ENCODE measurements around the gene CRHR1. TPM values are rescaled to one million over a fixed set of nuclear protein-coding genes. Genes with fewer than 3 reads are reported as not detected.

Gene CRHR1
- total RNA-seq: not detected
- total RNA-seq (2013): not detected

DNA sequence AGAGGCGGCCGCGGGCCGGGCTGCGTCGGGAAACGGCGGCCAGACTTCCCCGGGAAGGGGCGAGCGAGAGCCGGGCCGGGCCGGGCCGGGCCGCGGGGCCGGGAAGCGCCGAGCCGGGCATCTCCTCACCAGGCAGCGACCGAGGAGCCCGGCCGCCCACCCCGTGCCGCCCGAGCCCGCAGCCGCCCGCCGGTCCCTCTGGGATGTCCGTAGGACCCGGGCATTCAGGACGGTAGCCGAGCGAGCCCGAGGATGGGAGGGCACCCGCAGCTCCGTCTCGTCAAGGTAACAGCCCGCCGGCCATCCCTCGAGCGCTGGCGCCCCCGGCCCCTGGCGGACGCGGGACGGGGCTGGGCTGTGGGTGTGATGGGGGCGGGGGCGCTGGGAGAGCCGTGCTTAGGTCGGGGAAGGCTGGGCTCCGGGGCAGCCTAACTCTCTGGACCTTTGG lies at the start of gene CRHR1:
Gene CRHR1 (plus strand): TSS at position 28 of the 448 bp plus-strand sequence. CDS start 225 bp downstream, at position 253.
- H3K36me3 ChIP-seq (ENCODE audit: control insufficient read depth, insufficient read depth, low read length): no peaks in the 10 kb centered on the region
- ATAC-seq: peak in 1 of 3 donors; percentile 22
- H3K9me3 ChIP-seq (ENCODE audit: control insufficient read depth, insufficient read depth, low read length): no peaks in the 10 kb centered on the region
- H3K4me1 Mint-ChIP-seq: no peaks in the 10 kb centered on the region
- H3K27me3 Mint-ChIP-seq (ENCODE audit: low read depth in 2 of 2): peaks cover 56 to 72% of the 10 kb centered on the region in 2 donors
- H3K36me3 Mint-ChIP-seq: no peaks in the 10 kb centered on the region
- H3K27ac ChIP-seq (ENCODE audit: low read length): no peak within 1 kb of the TSS
- WGBS (ENCODE audit: insufficient coverage): under 1% methylated on average over 56 of the region's 56 CpGs
- intact Hi-C loops (cut with micrococcal nuclease): no loop called here
- H3K4me3 ChIP-seq (ENCODE audit: low read length): peak within 1 kb of the TSS; percentile 16
- peaks cover 19% of the 10 kb centered on the region for H3K27me3 ChIP-seq (ENCODE audit: control insufficient read depth, insufficient read depth, low read length)
- peak within 1 kb of the TSS; percentile 75 for H3K4me3 Mint-ChIP-seq
- H3K27ac Mint-ChIP-seq: no peak within 1 kb of the TSS
- peaks cover 17% of the 10 kb centered on the region for H3K4me1 ChIP-seq (ENCODE audit: control insufficient read depth, insufficient read depth, low read length)
- no peak for TF ChIP-seq CTCF (IDR thresholded peaks at IDR 0.05)
- H3K9me3 Mint-ChIP-seq: no peaks in the 10 kb centered on the region
- DNase-seq: no peak

DNA sequence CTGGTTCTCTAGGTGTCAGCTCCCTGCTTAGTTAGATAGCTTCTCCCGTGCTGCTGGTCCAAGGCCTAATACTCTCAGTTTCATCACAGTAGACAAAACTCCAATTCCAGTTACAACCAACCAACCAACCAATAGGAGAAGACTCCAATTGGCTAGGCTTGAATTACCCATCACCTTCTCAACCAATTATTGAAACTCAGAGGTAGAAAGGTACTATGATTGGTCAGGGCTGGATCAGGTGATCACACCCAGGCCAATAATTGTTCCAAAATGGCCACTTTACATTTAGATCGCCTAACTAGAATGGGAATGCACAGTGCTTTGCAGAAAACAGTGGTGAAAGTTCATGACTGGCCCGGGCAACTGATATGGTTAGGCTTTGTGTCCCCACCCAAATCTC lies 49.5 kb upstream of the CRHR1 start:
- no peaks in the 10 kb centered on the region for H3K4me1 Mint-ChIP-seq
- TF ChIP-seq CTCF (IDR thresholded peaks at IDR 0.05): no peak

DNA sequence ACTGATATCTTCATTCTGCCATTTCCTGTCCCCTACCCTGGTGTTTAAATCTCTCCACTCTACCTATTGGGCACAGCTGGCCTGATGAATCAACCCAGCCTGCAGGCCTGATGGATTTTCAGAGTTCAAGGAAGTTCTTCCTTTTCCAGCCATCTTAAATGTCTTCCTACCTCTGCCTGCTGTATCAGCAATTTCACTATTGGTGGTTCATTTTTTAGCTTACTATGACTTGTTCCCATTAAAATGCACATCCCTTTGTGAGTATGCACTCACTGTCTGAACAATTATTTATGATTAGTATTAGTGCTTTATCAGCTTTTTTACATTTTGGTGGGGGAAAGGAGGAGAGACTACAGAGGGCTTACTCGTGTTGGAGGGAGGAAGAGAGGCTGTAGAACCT lies 48.6 kb upstream of the CRHR1 start:
- H3K4me1 Mint-ChIP-seq: peaks cover 0 to 3% of the 10 kb centered on the region in 2 donors
- H3K27me3 Mint-ChIP-seq (ENCODE audit: low read depth in 2 of 2): peaks cover 14 to 36% of the 10 kb centered on the region in 2 donors
- WGBS (ENCODE audit: insufficient coverage): 0% methylated on average over 1 of the region's 1 CpG
- intact Hi-C loops (cut with micrococcal nuclease): no loop called here
- ATAC-seq (no peak), DNase-seq (no peak)
- H3K27ac Mint-ChIP-seq: no peak overlapping the region
- no peak for TF ChIP-seq CTCF (IDR thresholded peaks at IDR 0.05)
- Histone ChIP-seq H3K27me3 (ENCODE audit: control insufficient read depth, insufficient read depth, low read length) (no peaks in the 10 kb centered on the region), H3K9me3 (ENCODE audit: control insufficient read depth, insufficient read depth, low read length) (peaks cover 13% of the 10 kb centered on the region), H3K4me1 (ENCODE audit: control insufficient read depth, insufficient read depth, low read length) (no peaks in the 10 kb centered on the region), H3K4me3 (ENCODE audit: low read length) (no peak overlapping the region), H3K27ac (ENCODE audit: low read length) (no peak overlapping the region), H3K36me3 (ENCODE audit: control insufficient read depth, insufficient read depth, low read length) (no peaks in the 10 kb centered on the region)
- H3K4me3 Mint-ChIP-seq: no peak overlapping the region
- peaks cover under 1 to 2% of the 10 kb centered on the region in 2 donors for H3K9me3 Mint-ChIP-seq
- peaks cover 11% of the 10 kb centered on the region for H3K36me3 Mint-ChIP-seq

More for the DNA sequence above, 49.5 kb upstream of the CRHR1 start:
- no peaks in the 10 kb centered on the region for H3K36me3 ChIP-seq (ENCODE audit: control insufficient read depth, insufficient read depth, low read length)
- H3K9me3 ChIP-seq (ENCODE audit: control insufficient read depth, insufficient read depth, low read length): peaks cover 13% of the 10 kb centered on the region
- no peak for ATAC-seq
- intact Hi-C loops (cut with micrococcal nuclease): no loop called here
- no peak for DNase-seq
- whole genome bisulfite sequencing (ENCODE audit: insufficient coverage): 84% methylated on average over 2 of the region's 3 CpGs
- no peak overlapping the region for H3K27ac ChIP-seq (ENCODE audit: low read length)
- H3K4me3 Mint-ChIP-seq: no peak overlapping the region
- peaks cover 12 to 40% of the 10 kb centered on the region in 2 donors for H3K27me3 Mint-ChIP-seq (ENCODE audit: low read depth in 2 of 2)
- H3K36me3 Mint-ChIP-seq: peaks cover 11% of the 10 kb centered on the region
- no peaks in the 10 kb centered on the region for H3K27me3 ChIP-seq (ENCODE audit: control insufficient read depth, insufficient read depth, low read length)
- no peaks in the 10 kb centered on the region for H3K4me1 ChIP-seq (ENCODE audit: control insufficient read depth, insufficient read depth, low read length)
- no peak overlapping the region for H3K27ac Mint-ChIP-seq
- no peak overlapping the region for H3K4me3 ChIP-seq (ENCODE audit: low read length)
- H3K9me3 Mint-ChIP-seq: peaks cover 2 to 6% of the 10 kb centered on the region in 2 donors

GRCh38 chr17:45739786-45740185 lies 44.3 kb upstream of the CRHR1 start:
- no peaks in the 10 kb centered on the region for H3K36me3 Mint-ChIP-seq
- H3K27ac Mint-ChIP-seq: no peak overlapping the region
- H3K4me3 Mint-ChIP-seq: no peak overlapping the region

More at GRCh38 chr17:45739786-45740185, 44.3 kb upstream of the CRHR1 start:
- ATAC-seq (no peak), DNase-seq (no peak)
- H3K36me3 ChIP-seq (ENCODE audit: control insufficient read depth, insufficient read depth, low read length): no peaks in the 10 kb centered on the region
- H3K4me3 ChIP-seq (ENCODE audit: low read length): no peak overlapping the region
- intact Hi-C loops (cut with micrococcal nuclease): no loop called here
- H3K9me3 ChIP-seq (ENCODE audit: control insufficient read depth, insufficient read depth, low read length): no peaks in the 10 kb centered on the region
- no peak overlapping the region for H3K27ac ChIP-seq (ENCODE audit: low read length)
- no peak for TF ChIP-seq CTCF (IDR thresholded peaks at IDR 0.05)
- H3K4me1 ChIP-seq (ENCODE audit: control insufficient read depth, insufficient read depth, low read length): no peaks in the 10 kb centered on the region
- peaks cover 0 to 6% of the 10 kb centered on the region in 2 donors for H3K4me1 Mint-ChIP-seq
- peaks cover 20 to 49% of the 10 kb centered on the region in 2 donors for H3K27me3 Mint-ChIP-seq (ENCODE audit: low read depth in 2 of 2)
- no peaks in the 10 kb centered on the region for H3K27me3 ChIP-seq (ENCODE audit: control insufficient read depth, insufficient read depth, low read length)
- H3K9me3 Mint-ChIP-seq: no peaks in the 10 kb centered on the region
- 96% methylated on average over 2 of the region's 2 CpGs for WGBS (ENCODE audit: insufficient coverage)
